ENCODE measurements around the gene RAB1A. TPM values are rescaled to one million over a fixed set of nuclear protein-coding genes. Genes with fewer than 3 reads are reported as not detected.
"Not testable (repeated sequence)": the region's sequence is repeated elsewhere in the genome, so short reads cannot be mapped to it uniquely, and the experiment has no call there.

Gene RAB1A
- total RNA-seq, 4 donors from 2014 or later, result 78.5 to 153 (median 103) TPM

- no peak for TF ChIP-seq POLR2A (IDR thresholded peaks at IDR 0.05)
- Histone ChIP-seq H3K27ac (no peak overlapping the region), H3K27me3 (no peaks in the 10 kb centered on the region), H3K9me3 (no peaks in the 10 kb centered on the region), H3K36me3 (no peaks in the 10 kb centered on the region), H3K4me1 (no peaks in the 10 kb centered on the region), H3K4me3 (no peak overlapping the region)
- DNase-seq, result no peak
- intact Hi-C loops (cut with DNase I; ENCODE audit: low total_unique reads), result no loop called here
Measured at GRCh38 chr2:65142515-65142914, 12.6 kb upstream of the RAB1A start.

GRCh38 chr2:65137197-65137775 is 7.4 kb upstream of the RAB1A start:
- Histone ChIP-seq H3K27me3 (no peaks in the 10 kb centered on the region), H3K27ac (no peak overlapping the region), H3K9me3 (no peaks in the 10 kb centered on the region), H3K36me3 (no peaks in the 10 kb centered on the region), H3K4me1 (no peaks in the 10 kb centered on the region), H3K4me3 (no peak overlapping the region)
- DNase-seq, result no peak
- TF ChIP-seq, protein P1, sequence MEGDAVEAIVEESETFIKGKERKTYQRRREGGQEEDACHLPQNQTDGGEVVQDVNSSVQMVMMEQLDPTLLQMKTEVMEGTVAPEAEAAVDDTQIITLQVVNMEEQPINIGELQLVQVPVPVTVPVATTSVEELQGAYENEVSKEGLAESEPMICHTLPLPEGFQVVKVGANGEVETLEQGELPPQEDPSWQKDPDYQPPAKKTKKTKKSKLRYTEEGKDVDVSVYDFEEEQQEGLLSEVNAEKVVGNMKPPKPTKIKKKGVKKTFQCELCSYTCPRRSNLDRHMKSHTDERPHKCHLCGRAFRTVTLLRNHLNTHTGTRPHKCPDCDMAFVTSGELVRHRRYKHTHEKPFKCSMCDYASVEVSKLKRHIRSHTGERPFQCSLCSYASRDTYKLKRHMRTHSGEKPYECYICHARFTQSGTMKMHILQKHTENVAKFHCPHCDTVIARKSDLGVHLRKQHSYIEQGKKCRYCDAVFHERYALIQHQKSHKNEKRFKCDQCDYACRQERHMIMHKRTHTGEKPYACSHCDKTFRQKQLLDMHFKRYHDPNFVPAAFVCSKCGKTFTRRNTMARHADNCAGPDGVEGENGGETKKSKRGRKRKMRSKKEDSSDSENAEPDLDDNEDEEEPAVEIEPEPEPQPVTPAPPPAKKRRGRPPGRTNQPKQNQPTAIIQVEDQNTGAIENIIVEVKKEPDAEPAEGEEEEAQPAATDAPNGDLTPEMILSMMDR (IDR thresholded peaks at IDR 0.05), result no peak
- no peak for TF ChIP-seq POLR2A (IDR thresholded peaks at IDR 0.05)
- intact Hi-C loops (cut with DNase I; ENCODE audit: low total_unique reads), result no loop called here

- Histone ChIP-seq H3K4me1 (no peaks in the 10 kb centered on the region), H3K36me3 (no peaks in the 10 kb centered on the region), H3K4me3 (no peak overlapping the region), H3K9me3 (no peaks in the 10 kb centered on the region), H3K27me3 (no peaks in the 10 kb centered on the region), H3K27ac (no peak overlapping the region)
- intact Hi-C loops (cut with DNase I; ENCODE audit: low total_unique reads), result no loop called here
- DNase-seq, result no peak
- TF ChIP-seq, protein P1 (IDR thresholded peaks at IDR 0.05), result no peak
- TF ChIP-seq POLR2A (IDR thresholded peaks at IDR 0.05), result no peak
Measured at GRCh38 chr2:65136253-65136652, 6.3 kb upstream of the RAB1A start.

GRCh38 chr2:65134158-65134557 is 4.3 kb upstream of the RAB1A start:
- no peaks in the 10 kb centered on the region for H3K36me3 ChIP-seq
- no peak overlapping the region for H3K4me3 ChIP-seq
- no peaks in the 10 kb centered on the region for H3K4me1 ChIP-seq
- no peaks in the 10 kb centered on the region for H3K9me3 ChIP-seq
- H3K27ac ChIP-seq, result no peak overlapping the region
- H3K27me3 ChIP-seq, result no peaks in the 10 kb centered on the region
- TF ChIP-seq, protein P1 (IDR thresholded peaks at IDR 0.05), result no peak
- no peak for TF ChIP-seq POLR2A (IDR thresholded peaks at IDR 0.05)
- DNase-seq, result no peak
- intact Hi-C loops (cut with DNase I; ENCODE audit: low total_unique reads), result no loop called here

GRCh38 chr2:65133626-65134025 is 3.7 kb upstream of the RAB1A start:
- no peak for DNase-seq
- H3K27ac ChIP-seq, result no peak overlapping the region
- H3K36me3 ChIP-seq, result no peaks in the 10 kb centered on the region
- no peaks in the 10 kb centered on the region for H3K4me1 ChIP-seq
- H3K27me3 ChIP-seq, result no peaks in the 10 kb centered on the region
- no peak for TF ChIP-seq POLR2A (IDR thresholded peaks at IDR 0.05)
- TF ChIP-seq, protein P1 (IDR thresholded peaks at IDR 0.05), result no peak
- H3K4me3 ChIP-seq, result no peak overlapping the region
- no peaks in the 10 kb centered on the region for H3K9me3 ChIP-seq
- intact Hi-C loops (cut with DNase I; ENCODE audit: low total_unique reads), result no loop called here

- H3K4me1 ChIP-seq; DNase-seq; H3K27ac ChIP-seq; H3K4me3 ChIP-seq; intact Hi-C loops (cut with DNase I; ENCODE audit: low total_unique reads); H3K9me3 ChIP-seq; H3K36me3 ChIP-seq; H3K27me3 ChIP-seq: not testable (repeated sequence)
Measured at GRCh38 chr2:65132930-65133329, 3.0 kb upstream of the RAB1A start.

Data from uterus (tissue), 4 donors.